Left hindlimb (tissue), 1 donor: ENCODE results near the gene ZBTB16.

ENCODE experiments used
- DNase-seq: peaks from one replicate; pipeline ENCODE4 v3.0.0-alpha.2; 2018

ZBTB16 gene

GRCh38 chr11:114157476-114158050, 98.1 kb downstream of the ZBTB16 start:
- no peak for DNase-seq

- DNase-seq = no peak
Measured at GRCh38 chr11:114158421-114158820, 98.9 kb downstream of the ZBTB16 start.

- no peak for DNase-seq
Measured at GRCh38 chr11:114158886-114159285, 99.4 kb downstream of the ZBTB16 start.

- DNase-seq = no peak
Measured at GRCh38 chr11:114159320-114159719, 99.8 kb downstream of the ZBTB16 start.

GRCh38 chr11:114159802-114160632, 100.5 kb downstream of the ZBTB16 start:
- DNase-seq = peak; percentile 97

GRCh38 chr11:114160894-114161293, 101.4 kb downstream of the ZBTB16 start:
- no peak for DNase-seq

GRCh38 chr11:114161486-114162250, 102.2 kb downstream of the ZBTB16 start:
- no peak for DNase-seq

GRCh38 chr11:114162719-114163123, 103.2 kb downstream of the ZBTB16 start:
- DNase-seq = peak; percentile 97

- DNase-seq = peak; percentile 60
Measured at GRCh38 chr11:114163229-114163631, 103.7 kb downstream of the ZBTB16 start.

GRCh38 chr11:114163830-114164401, 104.4 kb downstream of the ZBTB16 start:
- peak; percentile 60 for DNase-seq

GRCh38 chr11:114164546-114164945, 105.0 kb downstream of the ZBTB16 start:
- DNase-seq = no peak

- DNase-seq = no peak
Measured at GRCh38 chr11:114165326-114166230, 106.1 kb downstream of the ZBTB16 start.

- DNase-seq = no peak
Measured at GRCh38 chr11:114166362-114166761, 106.9 kb downstream of the ZBTB16 start.

- no peak for DNase-seq
Measured at GRCh38 chr11:114166897-114167323, 107.4 kb downstream of the ZBTB16 start.

GRCh38 chr11:114167355-114167754, 107.8 kb downstream of the ZBTB16 start:
- DNase-seq = no peak

GRCh38 chr11:114167771-114168448, 108.4 kb downstream of the ZBTB16 start:
- DNase-seq = no peak

- no peak for DNase-seq
Measured at GRCh38 chr11:114168691-114169090, 109.2 kb downstream of the ZBTB16 start.

- no peak for DNase-seq
Measured at GRCh38 chr11:114169321-114169749, 109.8 kb downstream of the ZBTB16 start.

GRCh38 chr11:114169821-114170220, 110.3 kb downstream of the ZBTB16 start:
- DNase-seq = no peak

- DNase-seq = no peak
Measured at GRCh38 chr11:114170226-114170625, 110.7 kb downstream of the ZBTB16 start.

GRCh38 chr11:114171257-114172054, 111.9 kb downstream of the ZBTB16 start:
- no peak for DNase-seq
